Activated naive CD4-positive, alpha-beta T cell treated with anti-CD3 and anti-CD28 coated beads, Interleukin-2, amount 10 ng/mL, durations not matched to agents 7 days and 5 days (primary cell): ENCODE data around the gene RNF212.

Experiments used
- CTCF ChIA-PET: fragments of 350-600 bp; sonication (Branson Sonifier 250); formaldehyde crosslinking; loops from one replicate; lab custom pipeline; 2021; ENCODE audit warnings: antibody characterized with exemption; lab: Charles Lee
- DNase-seq: peaks from one replicate; pipeline ENCODE4 v3.0.0-alpha.2; 2020
- H3K27ac Mint-ChIP-seq: one replicate; pipeline ENCODE4 v1.8.0; 2021; ENCODE audit warnings: mild to moderate bottlenecking, moderate library complexity, mixed read lengths
- H3K27me3 Mint-ChIP-seq: one replicate; pipeline ENCODE4 v1.8.0; 2021; ENCODE audit warnings: mild to moderate bottlenecking, mixed read lengths
- H3K36me3 Mint-ChIP-seq: one replicate; pipeline ENCODE4 v1.8.0; 2021; ENCODE audit warnings: mixed read lengths
- H3K4me1 Mint-ChIP-seq: one replicate; pipeline ENCODE4 v1.8.0; 2021; ENCODE audit warnings: mixed read lengths
- H3K4me3 Mint-ChIP-seq: one replicate; pipeline ENCODE4 v1.8.0; 2021; ENCODE audit warnings: mild to moderate bottlenecking, moderate library complexity, mixed read lengths
- H3K9me3 Mint-ChIP-seq: one replicate; pipeline ENCODE4 v1.8.0; 2021; ENCODE audit warnings: mixed read lengths

RNF212 gene

DNA sequence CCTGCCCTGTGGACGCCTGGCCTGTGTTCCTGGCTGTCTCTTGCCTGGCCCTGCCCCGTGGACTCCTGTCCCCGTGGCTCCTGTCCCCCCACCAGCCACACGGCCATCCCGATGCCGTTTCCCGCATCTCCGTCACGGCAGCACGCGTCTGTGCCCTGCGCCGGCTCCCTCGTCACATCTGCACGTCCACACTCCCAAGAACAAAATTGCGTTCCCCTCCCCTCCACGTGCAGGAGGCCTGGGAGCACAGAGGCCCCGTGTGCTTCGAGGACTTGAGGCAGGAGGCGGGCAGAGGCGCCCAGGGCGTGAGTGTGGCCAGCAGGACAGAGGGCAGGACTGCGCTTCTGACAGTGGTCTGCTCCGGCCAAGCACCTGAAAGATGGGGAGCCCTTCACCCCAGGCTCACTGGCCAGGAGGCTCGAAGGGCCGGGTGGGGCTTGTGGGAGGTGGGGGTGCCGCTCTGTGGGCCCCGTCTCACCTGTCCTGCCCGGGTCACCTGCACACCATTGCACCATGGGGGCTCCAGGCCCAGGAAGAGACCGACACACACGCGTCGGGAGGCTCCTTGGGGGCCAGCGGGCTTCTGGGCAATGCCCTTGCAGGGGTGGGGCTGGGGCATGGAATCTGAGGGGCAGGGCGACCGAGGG is 84.7 kb downstream of the RNF212 start:
- H3K4me3 Mint-ChIP-seq: no peak overlapping the region
- H3K27me3 Mint-ChIP-seq: no peaks in the 10 kb centered on the region
- DNase-seq: no peak
- peaks cover 1% of the 10 kb centered on the region for H3K9me3 Mint-ChIP-seq
- H3K4me1 Mint-ChIP-seq: peaks cover 6% of the 10 kb centered on the region
- H3K27ac Mint-ChIP-seq: no peak overlapping the region
- CTCF ChIA-PET: no interaction called here
- peaks cover 7% of the 10 kb centered on the region for H3K36me3 Mint-ChIP-seq

DNA sequence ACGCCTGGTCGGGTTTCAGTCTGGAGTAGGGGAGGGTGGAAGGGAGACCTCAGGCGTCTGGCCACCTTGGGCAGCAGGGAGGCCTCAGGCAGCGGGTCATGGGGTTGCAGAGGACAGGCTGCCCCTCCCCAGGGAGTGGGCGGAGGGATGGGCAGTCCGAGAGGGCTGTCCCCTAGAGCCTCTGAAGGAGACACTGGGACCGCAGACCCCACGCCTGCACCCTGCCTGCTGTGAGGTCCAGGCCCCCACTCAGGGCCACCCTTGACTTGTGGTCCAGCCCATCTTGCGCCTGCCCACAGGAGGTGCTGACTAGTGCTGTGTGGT is 85.5 kb downstream of the RNF212 start:
- peaks cover 7% of the 10 kb centered on the region for H3K36me3 Mint-ChIP-seq
- peaks cover 1% of the 10 kb centered on the region for H3K9me3 Mint-ChIP-seq
- H3K4me3 Mint-ChIP-seq: no peak overlapping the region
- no peaks in the 10 kb centered on the region for H3K27me3 Mint-ChIP-seq
- H3K27ac Mint-ChIP-seq: no peak overlapping the region
- CTCF ChIA-PET: no interaction called here
- DNase-seq: no peak
- H3K4me1 Mint-ChIP-seq: peaks cover 6% of the 10 kb centered on the region

DNA sequence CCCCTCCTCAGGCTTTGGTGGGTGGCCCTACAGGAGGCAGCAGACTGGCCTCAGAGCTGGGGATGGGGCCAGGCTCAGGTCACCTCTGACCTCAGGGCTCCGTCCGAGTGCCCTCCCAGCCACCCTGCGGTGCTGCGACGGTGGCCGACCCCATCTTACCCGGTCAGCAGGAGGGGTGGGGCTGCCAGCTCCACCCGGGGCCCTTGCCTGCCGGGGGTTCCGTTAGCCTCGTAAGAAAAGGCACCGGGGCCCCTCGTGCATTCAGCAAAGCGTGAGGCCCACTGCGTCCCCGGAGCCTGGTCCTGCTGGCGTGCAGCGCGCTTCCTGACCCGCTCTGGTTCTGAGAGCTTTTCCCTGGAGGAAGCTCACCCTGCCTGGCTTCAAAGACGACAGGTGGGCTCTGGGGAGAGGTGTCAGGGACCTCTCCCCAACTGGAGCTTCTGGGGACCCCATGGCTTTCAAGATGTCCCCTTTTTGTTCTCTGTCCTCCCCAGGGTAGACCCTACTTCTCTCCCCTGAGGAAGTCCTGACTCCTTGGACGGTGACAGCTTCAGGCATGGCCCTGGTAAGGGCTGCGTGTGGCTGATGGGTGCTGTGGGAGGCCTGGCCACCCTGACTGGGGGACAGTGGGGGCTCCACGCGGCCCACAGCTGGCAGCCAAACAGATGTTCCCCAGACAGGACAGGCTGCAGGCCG is 86.0 kb downstream of the RNF212 start:
- Mint-ChIP-seq H3K27me3 (no peaks in the 10 kb centered on the region), H3K27ac (no peak overlapping the region), H3K4me3 (no peak overlapping the region), H3K9me3 (peaks cover 1% of the 10 kb centered on the region), H3K36me3 (peaks cover 7% of the 10 kb centered on the region), H3K4me1 (peaks cover 6% of the 10 kb centered on the region)
- CTCF ChIA-PET: no interaction called here
- no peak for DNase-seq

DNA sequence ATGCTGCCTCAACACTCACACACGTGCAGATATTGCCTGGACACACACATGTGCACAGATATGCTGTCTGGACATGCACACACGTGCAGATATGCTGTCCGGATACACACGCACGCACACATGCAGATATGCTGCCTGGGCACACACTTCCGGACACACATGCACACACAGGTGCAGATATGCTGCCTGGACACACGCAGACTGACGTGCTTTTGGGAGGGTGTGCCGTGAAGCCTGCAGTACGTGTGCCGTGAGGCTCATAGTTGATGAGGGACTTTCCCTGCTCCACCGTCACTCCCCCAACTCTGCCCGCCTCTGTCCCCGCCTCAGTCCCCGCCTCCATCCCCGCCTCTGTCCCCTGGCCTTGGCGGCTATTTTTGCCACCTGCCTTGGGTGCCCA is 87.2 kb downstream of the RNF212 start:
- no peak overlapping the region for H3K27ac Mint-ChIP-seq

DNA sequence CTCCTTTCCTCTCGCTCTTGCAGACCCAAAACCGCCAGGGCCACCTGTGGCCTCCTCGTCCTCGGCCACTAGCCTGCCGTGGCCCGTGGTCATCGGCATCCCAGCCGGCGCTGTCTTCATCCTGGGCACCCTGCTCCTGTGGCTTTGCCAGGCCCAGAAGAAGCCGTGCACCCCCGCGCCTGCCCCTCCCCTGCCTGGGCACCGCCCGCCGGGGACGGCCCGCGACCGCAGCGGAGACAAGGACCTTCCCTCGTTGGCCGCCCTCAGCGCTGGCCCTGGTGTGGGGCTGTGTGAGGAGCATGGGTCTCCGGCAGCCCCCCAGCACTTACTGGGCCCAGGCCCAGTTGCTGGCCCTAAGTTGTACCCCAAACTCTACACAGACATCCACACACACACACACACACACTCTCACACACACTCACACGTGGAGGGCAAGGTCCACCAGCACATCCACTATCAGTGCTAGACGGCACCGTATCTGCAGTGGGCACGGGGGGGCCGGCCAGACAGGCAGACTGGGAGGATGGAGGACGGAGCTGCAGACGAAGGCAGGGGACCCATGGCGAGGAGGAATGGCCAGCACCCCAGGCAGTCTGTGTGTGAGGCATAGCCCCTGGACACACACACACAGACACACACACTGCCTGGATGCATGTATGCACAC is 88.3 kb downstream of the RNF212 start:
- no peaks in the 10 kb centered on the region for H3K27me3 Mint-ChIP-seq
- H3K4me3 Mint-ChIP-seq: no peak overlapping the region
- peaks cover 1% of the 10 kb centered on the region for H3K9me3 Mint-ChIP-seq
- H3K27ac Mint-ChIP-seq: peak overlapping the region; percentile 55
- H3K36me3 Mint-ChIP-seq: peaks cover 7% of the 10 kb centered on the region
- peaks cover 8% of the 10 kb centered on the region for H3K4me1 Mint-ChIP-seq
- CTCF ChIA-PET: no interaction called here
- DNase-seq: no peak

More for the DNA sequence above, 87.2 kb downstream of the RNF212 start:
- Mint-ChIP-seq H3K4me1 (peaks cover 6% of the 10 kb centered on the region), H3K27me3 (no peaks in the 10 kb centered on the region), H3K9me3 (peaks cover 1% of the 10 kb centered on the region), H3K36me3 (peaks cover 7% of the 10 kb centered on the region), H3K4me3 (no peak overlapping the region)
- peak; percentile 50 for DNase-seq
- CTCF ChIA-PET: no interaction called here

DNA sequence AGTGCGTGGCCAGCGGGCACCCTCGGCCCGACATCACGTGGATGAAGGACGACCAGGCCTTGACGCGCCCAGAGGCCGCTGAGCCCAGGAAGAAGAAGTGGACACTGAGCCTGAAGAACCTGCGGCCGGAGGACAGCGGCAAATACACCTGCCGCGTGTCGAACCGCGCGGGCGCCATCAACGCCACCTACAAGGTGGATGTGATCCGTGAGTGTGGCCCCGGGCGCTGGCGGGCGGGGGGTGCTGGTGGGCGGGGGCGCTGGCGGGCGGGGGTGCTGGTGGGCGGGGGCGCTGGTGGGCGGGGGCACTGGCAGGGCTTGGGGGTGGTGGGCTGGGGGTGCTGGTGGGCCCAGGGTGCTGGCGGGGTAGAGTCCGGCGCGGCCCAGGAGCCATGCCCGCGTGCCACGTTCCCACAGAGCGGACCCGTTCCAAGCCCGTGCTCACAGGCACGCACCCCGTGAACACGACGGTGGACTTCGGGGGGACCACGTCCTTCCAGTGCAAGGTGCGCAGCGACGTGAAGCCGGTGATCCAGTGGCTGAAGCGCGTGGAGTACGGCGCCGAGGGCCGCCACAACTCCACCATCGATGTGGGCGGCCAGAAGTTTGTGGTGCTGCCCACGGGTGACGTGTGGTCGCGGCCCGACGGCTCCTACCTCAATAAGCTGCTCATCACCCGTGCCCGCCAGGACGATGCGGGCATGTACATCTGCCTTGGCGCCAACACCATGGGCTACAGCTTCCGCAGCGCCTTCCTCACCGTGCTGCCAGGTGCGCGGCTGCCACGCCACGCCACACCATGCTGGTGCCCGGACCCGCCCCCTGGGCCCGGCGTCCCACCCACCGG is 89.2 kb downstream of the RNF212 start:
- no peaks in the 10 kb centered on the region for H3K27me3 Mint-ChIP-seq
- H3K9me3 Mint-ChIP-seq: peaks cover 1% of the 10 kb centered on the region
- peaks cover 7% of the 10 kb centered on the region for H3K36me3 Mint-ChIP-seq
- peaks cover 10% of the 10 kb centered on the region for H3K4me1 Mint-ChIP-seq
- CTCF ChIA-PET: no interaction called here
- DNase-seq: no peak
- no peak overlapping the region for H3K27ac Mint-ChIP-seq
- no peak overlapping the region for H3K4me3 Mint-ChIP-seq

DNA sequence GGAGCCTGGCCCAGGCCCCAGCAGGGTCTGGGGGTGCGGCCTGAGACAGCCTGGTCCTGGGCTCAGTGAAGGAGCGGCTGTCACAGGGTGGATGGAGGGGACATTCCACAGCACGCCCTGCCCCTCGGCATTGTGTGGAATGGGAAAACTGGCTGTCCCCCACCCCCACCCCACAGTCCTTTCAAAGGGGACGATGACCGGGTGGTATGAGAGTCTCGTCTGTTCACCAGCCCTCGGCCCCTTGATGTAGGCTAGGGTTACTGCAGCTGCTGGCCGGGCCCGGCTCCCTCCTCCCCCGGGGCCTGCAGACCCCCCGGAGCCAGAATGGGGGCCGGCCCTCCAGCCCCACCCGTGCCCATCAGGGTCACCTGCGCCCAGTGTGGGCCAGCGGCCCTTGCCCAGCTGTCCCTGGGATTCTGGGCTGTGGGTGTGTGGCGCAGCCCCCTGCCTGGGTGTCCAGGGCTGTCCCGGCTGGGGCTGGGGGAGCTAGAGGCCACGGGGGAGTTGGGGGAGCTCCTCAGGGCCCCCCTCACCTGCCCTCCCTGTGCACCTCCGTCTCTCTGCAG is 90.2 kb downstream of the RNF212 start:
- Mint-ChIP-seq H3K4me1 (peaks cover 10% of the 10 kb centered on the region), H3K27me3 (no peaks in the 10 kb centered on the region), H3K4me3 (no peak overlapping the region), H3K36me3 (peaks cover 7% of the 10 kb centered on the region), H3K27ac (no peak overlapping the region), H3K9me3 (peaks cover 1% of the 10 kb centered on the region)
- no peak for DNase-seq
- CTCF ChIA-PET: no interaction called here

DNA sequence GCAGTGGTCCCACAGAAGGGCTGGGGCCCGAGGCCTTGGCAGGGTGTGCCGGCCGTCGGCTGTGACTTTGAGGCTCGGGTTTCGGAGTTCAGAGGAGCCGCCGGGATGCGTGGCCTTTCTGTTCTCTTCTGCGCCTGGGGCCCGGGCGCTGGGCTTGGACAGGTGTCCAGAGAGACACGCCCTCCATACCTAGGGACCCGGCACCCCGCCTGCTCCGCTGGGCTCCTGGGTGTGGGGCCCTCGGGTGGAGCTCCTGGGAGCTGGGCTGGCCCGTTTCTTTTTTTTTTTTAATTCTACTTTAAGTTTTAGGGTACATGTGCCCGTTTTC is 90.7 kb downstream of the RNF212 start:
- H3K36me3 Mint-ChIP-seq: peaks cover 7% of the 10 kb centered on the region
- H3K4me3 Mint-ChIP-seq: no peak overlapping the region
- H3K27ac Mint-ChIP-seq: no peak overlapping the region
- peaks cover 1% of the 10 kb centered on the region for H3K9me3 Mint-ChIP-seq
- no peak for DNase-seq
- H3K4me1 Mint-ChIP-seq: peaks cover 10% of the 10 kb centered on the region
- CTCF ChIA-PET: no interaction called here
- no peaks in the 10 kb centered on the region for H3K27me3 Mint-ChIP-seq

DNA sequence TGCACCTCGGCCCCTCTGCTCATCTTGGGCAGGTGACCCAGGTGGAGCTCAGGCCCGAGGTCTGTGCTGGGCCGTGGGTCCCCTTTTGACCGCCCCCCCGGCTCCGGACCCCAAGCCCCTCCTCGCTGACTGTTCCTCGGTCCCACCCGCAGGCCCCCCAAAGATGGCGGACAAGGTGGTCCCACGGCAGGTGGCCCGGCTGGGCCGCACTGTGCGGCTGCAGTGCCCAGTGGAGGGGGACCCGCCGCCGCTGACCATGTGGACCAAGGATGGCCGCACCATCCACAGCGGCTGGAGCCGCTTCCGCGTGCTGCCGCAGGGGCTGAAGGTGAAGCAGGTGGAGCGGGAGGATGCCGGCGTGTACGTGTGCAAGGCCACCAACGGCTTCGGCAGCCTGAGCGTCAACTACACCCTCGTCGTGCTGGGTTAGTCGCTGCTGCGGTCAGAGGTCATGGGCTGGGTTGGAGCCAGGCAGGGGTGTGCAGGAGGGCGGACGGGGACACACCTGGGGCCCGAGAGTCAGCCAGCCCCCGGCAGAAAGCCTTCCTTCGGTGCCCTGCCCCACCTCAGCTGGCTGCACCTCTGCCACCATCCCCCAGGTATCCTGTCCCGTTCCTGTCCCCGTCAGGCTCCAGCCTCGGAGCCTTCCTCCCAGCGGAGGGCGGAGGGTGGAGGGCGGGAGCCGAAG is 91.2 kb downstream of the RNF212 start:
- no peak overlapping the region for H3K4me3 Mint-ChIP-seq
- DNase-seq: no peak
- no peaks in the 10 kb centered on the region for H3K27me3 Mint-ChIP-seq
- peaks cover 1% of the 10 kb centered on the region for H3K9me3 Mint-ChIP-seq
- CTCF ChIA-PET: no interaction called here
- no peak overlapping the region for H3K27ac Mint-ChIP-seq
- peaks cover 10% of the 10 kb centered on the region for H3K4me1 Mint-ChIP-seq
- H3K36me3 Mint-ChIP-seq: peaks cover 7% of the 10 kb centered on the region
